Stomach (tissue), 4 donors: ENCODE data around the gene ALOX15B.

ENCODE experiments used
- CTCF ChIP-seq, 7 experiments: fragments of 450-650 bp in 4 of 7; fragments of 200-600 bp in 3 of 7; sonication (generic) in 3 of 7; IDR thresholded peaks; one replicate each; pipeline ENCODE4 v1.5.1; 2016 to 2019; ENCODE audit warnings: antibody characterized with exemption in 7 of 7, control low read depth in 2 of 7, mild to moderate bottlenecking in 1 of 7
- EP300 ChIP-seq: sonication (generic); formaldehyde crosslinking; IDR thresholded peaks from one replicate; pipeline ENCODE4 v1.6.1; 2017; ENCODE audit warnings: antibody characterized with exemption
- POLR2A ChIP-seq, 4 donors: fragments of 450-650 bp; IDR thresholded peaks; one replicate each; pipeline ENCODE4 v1.6.1; 2016; ENCODE audit warnings: antibody characterized with exemption in 4 of 4, control low read depth in 2 of 4, mild to moderate bottlenecking in 1 of 4, moderate library complexity in 1 of 4
- POLR2AphosphoS5 ChIP-seq, 3 donors: sonication (generic); formaldehyde crosslinking; IDR thresholded peaks; one replicate each; pipeline ENCODE4 v1.6.1; 2016; ENCODE audit warnings: antibody characterized with exemption in 3 of 3

- TF ChIP-seq CTCF (IDR thresholded peaks at IDR 0.05) (no peak), EP300 (no peak), POLR2AphosphoS5 (IDR thresholded peaks at IDR 0.05) (no peak), POLR2A (IDR thresholded peaks at IDR 0.05) (no peak)
Observed at GRCh38 chr17:8072341-8072728, 33.5 kb downstream of the ALOX15B start.
